VCaP (cell line): Measurements from ENCODE around the gene SYNM.
A peak's percentile ranks its signal among the peaks of the same experiment; 100 is the strongest.
"Not testable (repeated sequence)": the region's sequence is repeated elsewhere in the genome, so short reads cannot be mapped to it uniquely, and the experiment has no call there.

ENCODE experiments used
- H3K27ac ChIP-seq: fragments of 450-650 bp; 2 replicates; pipeline ENCODE4 v1.5.1; 2017
- TF ChIP-seq, protein P1 (sequence below): fragments of 450-650 bp; conservative IDR thresholded peaks from 2 replicates; pipeline ENCODE4 v1.5.1; 2017; ENCODE audit warnings: mild to moderate bottlenecking, moderate library complexity

The SYNM gene

DNA sequence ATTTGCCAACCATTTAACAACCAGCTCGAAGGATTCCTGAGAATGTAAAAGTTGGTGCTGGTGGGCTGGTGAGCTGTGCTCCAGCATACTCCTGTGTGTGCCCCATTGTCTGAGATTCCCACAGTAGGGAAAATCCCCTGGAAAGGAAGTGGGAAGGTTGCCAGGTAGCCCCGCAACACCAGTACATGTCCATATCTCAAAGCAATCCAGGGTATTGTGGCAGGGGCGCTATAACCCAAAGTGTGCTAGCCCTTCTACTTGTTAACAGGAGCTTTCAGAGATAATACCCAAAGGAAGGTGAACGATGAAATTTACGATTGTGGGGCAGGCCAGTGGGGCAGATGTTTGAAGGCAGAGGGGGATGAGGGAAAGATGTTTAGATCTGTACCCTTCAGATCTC, 42.7 kb upstream of the SYNM start:
- TF ChIP-seq, protein P1, sequence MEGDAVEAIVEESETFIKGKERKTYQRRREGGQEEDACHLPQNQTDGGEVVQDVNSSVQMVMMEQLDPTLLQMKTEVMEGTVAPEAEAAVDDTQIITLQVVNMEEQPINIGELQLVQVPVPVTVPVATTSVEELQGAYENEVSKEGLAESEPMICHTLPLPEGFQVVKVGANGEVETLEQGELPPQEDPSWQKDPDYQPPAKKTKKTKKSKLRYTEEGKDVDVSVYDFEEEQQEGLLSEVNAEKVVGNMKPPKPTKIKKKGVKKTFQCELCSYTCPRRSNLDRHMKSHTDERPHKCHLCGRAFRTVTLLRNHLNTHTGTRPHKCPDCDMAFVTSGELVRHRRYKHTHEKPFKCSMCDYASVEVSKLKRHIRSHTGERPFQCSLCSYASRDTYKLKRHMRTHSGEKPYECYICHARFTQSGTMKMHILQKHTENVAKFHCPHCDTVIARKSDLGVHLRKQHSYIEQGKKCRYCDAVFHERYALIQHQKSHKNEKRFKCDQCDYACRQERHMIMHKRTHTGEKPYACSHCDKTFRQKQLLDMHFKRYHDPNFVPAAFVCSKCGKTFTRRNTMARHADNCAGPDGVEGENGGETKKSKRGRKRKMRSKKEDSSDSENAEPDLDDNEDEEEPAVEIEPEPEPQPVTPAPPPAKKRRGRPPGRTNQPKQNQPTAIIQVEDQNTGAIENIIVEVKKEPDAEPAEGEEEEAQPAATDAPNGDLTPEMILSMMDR: no peak

DNA sequence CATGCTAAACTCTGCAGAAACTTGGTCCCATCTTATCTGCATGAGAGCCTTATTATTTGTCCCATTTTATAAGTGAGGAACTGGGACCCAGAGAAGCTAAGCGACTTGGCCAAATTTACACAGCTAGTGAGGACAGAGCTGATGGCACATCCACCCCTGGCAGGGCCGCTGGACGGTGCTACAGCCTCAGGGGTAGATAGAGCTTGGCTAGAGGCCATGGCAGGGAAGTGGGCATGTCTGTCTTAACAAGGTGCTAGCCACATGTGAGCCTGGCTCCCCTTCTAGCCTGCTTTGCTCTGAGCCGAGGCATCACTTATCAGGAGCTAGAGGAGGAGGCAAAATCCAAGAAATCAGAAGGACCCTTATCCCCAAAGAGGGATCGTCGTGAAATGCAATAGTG, 36.7 kb upstream of the SYNM start:
- no peak overlapping the region for H3K27ac ChIP-seq

More for the DNA sequence above, 42.7 kb upstream of the SYNM start:
- no peak overlapping the region for H3K27ac ChIP-seq

DNA sequence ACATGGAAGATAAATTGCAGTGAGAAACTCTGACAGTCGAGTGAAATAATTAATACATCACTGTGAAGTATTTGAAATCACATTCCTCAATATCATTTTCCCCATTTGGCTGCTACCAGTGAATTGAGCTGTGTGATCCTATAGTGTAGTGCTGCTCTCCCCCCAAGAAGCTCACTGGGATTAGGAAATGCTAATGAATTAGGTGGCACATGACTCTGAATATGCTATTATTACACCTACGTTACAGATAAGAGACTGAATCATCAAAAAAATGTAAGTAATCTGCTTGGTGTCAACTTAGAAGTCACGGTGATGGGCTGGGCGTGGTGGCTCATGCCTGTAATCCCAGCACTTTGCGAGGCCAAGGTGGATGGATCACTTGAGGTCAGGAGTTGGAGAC, 34.7 kb upstream of the SYNM start:
- TF ChIP-seq, protein P1: no peak

More for the DNA sequence above, 36.7 kb upstream of the SYNM start:
- TF ChIP-seq, protein P1: no peak

DNA sequence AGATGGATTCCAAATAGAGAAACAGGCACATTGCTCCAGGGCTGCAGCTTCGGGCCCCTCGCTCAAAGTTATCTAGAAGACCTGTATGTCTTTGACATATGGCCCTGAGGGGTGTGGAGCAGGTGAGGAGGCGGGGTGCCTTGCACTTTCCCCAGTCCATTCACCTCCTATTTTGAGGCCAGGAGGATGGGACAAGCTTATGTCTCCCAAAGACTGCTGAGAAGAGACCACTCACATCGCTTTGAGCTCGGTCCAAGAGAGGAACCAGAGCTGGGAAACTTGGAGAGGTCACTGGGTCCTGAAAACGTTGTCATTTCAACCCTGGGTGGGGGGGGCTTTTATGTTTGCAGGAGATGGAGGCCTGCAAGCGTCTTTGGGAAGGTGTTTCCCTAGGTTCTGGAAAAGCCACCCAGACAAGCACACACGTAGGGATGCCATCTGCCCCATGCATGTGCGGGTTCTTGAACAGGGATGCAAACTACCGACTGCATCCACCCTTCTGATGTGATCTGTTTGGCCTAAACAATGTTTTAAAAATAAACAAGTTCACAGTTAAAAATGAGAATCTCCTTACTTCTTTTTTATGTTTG, 33.7 kb upstream of the SYNM start:
- TF ChIP-seq, protein P1: no peak
- no peak overlapping the region for H3K27ac ChIP-seq

More for the DNA sequence above, 34.7 kb upstream of the SYNM start:
- H3K27ac ChIP-seq: no peak overlapping the region

DNA sequence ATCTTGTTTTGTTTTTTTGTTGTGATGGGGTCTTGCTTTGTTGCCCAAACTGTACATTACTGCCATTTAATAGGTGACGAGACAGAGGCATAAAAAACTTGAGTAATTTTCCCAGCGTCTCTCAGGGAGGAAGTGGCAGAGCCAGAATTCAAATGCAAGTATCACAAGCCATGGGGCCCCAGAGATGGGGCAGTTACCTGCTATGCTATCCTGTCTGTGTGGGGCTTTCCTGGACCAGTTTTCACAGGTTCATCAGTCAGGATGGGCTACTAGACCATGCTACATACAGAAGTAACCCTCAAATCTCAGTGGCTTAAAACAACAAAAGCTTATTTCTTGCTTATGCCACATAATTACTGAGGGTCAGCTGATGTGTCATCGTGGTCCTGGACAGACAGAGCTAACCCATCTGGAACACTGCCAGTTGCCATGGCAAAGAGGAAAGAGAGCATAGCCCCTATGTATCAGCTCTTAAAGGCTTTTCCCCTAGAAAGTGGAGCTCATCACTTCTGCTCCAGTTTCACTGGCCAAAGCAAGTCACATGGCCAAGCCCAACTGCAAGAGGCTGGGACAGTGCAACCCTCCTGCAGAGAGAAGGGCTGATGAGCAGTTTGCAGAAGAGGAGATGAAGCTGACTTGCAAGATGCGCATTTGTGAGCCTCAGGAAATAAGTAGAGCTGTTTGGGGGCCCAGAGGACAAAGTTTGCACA, 31.7 kb upstream of the SYNM start:
- TF ChIP-seq, protein P1: no peak
- no peak overlapping the region for H3K27ac ChIP-seq

DNA sequence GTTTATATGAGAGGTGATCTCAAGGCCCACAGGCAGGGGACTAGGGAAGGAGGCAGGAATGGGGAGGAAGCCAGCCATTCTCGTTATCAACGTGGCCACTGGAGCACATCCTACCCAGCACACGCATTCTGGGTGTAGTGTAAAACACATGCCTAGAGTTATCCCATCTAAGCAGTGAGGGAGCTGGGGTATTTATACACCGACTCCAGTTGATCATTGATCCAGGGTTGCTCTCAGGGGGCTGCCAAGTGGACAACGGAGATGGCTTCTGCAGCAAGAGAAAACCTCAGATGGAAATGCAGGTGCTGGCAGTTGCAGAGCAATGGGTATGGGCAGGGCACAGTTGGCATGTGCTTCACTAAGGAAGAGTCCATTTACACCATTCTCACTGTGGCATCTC, 30.4 kb upstream of the SYNM start:
- TF ChIP-seq, protein P1: no peak

DNA sequence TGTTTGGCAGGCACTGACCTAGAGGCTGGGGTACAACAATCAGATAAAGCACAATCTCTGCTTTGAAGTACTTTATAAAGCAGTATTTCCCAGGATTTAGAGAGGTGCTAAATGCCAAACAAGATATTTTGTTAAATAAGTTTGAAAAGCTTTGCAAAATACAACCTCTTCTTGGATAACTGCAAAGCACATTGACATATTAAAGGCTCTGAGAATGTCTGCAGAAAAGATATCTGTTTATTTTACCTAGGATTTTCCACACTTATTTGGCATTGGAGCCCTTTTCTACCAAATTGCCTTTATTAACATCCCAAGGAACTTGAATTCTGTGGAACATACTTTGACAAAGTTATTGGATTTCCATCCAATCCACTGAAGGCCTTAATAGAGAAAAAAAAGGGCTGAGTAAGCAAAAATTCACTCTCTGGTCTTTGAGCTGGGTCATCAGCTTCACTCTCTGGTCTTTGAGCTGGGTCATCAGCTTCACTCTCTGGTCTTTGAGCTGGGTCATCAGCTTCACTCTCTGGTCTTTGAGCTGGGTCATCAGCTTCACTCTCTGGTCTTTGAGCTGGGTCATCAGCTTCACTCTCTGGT, 29.7 kb upstream of the SYNM start:
- H3K27ac ChIP-seq: not testable (repeated sequence)

More for the DNA sequence above, 30.4 kb upstream of the SYNM start:
- no peak overlapping the region for H3K27ac ChIP-seq

DNA sequence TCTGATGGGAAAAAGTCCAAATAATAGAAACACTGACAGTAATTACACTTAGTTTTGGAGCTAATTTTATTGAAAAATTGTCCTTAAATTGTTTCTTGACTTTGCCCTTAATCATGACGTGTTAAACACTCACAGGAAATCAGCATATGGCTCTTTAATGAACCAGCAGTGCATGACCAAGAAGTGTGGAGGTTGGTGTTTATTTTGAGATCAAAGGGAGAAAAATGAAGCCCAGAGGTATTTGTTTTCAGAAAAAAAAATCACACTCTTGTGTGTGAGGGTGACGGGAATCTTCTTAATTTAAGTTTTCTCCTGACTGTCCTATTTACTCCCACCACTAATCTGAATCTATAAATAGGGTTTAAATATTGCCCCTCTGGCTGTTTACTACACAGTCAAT, 28.8 kb upstream of the SYNM start:
- TF ChIP-seq, protein P1: no peak
- peak overlapping the region; percentile 25; the same call in 1 of the 2 replicates for H3K27ac ChIP-seq
